GM21576 (cell line): ENCODE measurements around the gene RILPL1.
"Not testable (repeated sequence)": the region's sequence is repeated elsewhere in the genome, so short reads cannot be mapped to it uniquely, and the experiment has no call there.

ENCODE experiments used
- ATAC-seq: cut with Tn5 transposase; IDR thresholded peaks from one replicate; pipeline ENCODE4 v1.9.1; 2021; ENCODE audit warnings: mild to moderate bottlenecking, moderate library complexity; ENCODE audit not compliant: unreplicated experiment

Gene RILPL1

DNA sequence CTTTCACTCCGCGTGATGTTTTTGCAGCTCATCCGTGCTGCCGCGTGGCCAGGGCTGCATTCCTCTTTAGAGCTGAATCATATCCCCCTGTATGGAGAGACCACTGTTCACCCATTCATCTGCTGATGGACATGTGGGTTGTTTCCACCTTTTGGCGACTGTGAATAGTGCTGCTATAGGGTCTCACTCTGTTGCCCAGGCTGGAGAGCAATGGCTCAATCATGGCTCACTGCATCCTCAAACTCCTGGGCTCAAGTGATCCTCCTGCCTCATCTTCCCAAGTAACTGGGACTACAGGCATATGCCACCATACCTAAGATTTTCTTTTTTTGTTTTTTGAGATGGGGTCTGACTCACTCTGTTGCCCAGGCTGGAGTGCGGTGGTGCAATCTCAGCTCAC lies 36.5 kb downstream of the RILPL1 start:
- ATAC-seq, result no peak

DNA sequence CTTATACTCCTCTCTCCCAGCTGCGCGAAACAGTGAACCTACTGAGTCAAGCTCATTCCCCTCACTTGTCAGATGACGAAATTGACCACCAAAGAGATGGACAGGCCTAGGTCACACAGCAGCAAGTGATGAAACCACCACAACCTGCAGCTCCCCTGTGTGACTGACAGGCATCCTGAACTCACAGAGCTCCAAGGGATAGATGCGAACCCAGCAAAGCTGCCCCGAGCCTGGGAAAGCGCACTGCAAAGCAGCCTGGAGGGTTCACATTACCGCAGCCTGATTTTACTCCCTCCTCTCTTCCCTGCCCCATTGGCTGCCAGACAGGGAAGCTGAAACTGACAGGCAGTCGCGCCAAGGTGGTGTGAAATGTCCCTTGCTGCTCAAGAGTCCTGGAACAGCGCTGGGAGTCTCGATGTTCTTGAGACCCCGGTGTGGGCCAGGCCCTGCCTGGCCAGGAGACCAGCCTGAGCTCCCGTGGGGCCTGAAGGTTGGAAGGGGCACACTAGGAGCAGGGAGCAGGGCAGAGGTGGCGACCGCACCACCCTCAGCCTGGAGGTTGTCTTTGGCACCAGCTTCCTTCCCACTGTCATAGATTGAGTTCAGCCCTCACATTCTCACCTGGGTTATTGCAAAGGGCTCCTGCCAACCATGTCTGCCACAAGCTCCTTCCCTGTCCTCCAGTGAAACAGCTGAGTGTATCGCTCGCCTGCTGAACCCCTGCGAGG lies 39.2 kb downstream of the RILPL1 start:
- ATAC-seq, result no peak

DNA sequence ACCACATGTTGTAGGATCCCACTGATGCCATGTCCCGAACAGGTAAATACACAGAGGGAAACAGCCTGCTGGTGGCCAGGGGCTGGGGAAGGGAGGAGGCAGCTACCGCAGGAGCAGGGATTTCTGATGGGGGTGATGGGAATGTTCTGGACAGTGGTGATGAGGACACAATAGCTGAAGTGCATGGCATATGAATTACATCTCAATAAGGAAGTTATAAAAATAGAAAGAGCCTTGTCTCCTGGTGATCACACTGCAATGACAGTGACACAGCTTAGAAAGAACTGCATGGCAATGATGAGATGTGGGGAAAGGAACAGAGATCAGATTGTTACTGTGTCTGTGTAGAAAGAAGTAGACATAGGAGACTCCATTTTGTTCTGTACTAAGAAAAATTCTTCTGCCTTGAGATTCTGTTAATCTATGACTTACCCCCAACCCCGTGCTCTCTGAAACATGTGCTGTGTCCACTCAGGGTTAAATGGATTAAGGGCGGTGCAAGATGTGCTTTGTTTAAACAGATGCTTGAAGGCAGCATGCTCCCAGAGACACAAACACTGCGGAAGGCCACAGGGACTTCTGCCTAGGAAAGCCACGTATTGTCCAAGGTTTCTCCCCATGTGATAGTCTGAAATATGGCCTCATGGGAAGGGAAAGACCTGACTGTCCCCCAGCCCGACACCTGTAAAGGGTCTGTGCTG lies 41.0 kb downstream of the RILPL1 start:
- ATAC-seq, result not testable (repeated sequence)

DNA sequence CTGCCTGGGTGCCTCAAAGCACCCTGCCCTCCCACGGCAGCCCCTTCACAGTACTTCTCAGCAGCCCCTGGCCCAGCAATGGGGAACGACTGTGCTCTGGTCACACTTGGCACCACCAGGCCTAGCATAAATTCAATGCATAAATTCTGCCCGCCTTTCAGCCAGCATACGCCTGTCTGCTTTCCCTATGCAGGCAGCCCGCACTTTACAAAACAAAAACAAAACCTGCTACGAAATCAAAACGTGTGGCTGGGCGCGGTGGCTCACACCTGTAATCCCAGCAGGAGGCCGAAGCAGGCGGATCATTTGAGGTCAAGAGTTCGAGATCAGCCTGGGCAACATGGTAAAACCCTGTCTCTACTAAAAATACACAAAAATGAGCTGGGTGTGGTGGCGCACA lies 42.0 kb downstream of the RILPL1 start:
- no peak for ATAC-seq

DNA sequence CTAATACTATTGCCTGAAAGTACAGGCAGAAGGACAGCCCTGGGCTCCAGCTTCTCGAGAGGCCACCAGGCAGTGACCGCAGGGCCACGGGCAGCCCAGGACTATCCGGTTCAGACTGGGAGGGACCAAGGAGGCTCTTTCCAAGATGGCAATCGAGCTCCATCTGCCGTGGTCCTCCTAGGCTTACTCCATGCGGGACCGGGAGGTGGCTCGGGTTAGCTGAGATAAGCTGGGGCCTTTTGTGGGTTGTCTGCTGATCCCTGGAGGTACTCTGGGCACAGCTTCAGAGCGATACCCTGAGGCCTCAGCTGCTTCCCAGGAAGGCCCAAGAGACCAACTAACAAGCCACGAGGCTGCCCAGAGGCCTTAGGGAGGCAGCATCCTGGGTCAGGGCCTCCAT lies 42.5 kb downstream of the RILPL1 start:
- no peak for ATAC-seq

DNA sequence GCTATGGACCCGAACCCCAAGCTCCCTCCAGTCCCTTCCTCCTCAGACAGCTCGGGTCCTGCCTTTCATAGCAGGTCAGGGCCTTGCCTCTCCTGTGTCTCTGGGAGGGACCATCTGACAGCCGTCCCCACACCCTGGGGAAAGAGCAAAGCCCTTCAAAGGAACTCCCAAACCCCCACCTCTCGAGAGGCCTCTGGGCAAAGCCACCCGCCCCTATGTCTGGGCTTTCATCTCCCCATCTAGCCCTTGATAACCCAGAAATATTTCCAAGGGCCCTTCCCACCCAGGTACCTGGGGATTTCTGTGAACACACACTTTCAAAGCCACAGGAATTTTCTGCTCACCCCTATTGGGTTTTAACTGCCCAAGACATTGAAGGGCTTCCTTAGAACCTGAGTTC lies 43.4 kb downstream of the RILPL1 start:
- ATAC-seq, result no peak

DNA sequence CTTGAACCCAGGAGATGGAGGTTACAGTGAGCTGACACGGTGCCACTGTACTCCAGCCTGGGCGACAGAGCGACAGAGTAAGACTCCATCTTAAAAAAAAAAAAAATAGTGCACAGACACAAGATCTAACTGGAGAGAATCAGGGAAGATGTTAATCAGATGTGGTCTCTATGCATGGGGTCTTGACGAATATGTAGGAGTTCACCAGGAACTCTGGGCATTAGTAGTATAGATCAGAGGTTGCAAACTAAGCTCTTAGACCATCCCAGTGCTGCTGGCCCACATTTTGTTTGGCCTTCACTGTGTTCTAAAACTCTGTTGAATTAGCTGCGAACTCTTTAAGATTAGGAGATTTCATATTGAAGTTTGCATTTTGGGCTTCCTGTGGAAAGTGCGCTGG lies 43.9 kb downstream of the RILPL1 start:
- no peak for ATAC-seq

DNA sequence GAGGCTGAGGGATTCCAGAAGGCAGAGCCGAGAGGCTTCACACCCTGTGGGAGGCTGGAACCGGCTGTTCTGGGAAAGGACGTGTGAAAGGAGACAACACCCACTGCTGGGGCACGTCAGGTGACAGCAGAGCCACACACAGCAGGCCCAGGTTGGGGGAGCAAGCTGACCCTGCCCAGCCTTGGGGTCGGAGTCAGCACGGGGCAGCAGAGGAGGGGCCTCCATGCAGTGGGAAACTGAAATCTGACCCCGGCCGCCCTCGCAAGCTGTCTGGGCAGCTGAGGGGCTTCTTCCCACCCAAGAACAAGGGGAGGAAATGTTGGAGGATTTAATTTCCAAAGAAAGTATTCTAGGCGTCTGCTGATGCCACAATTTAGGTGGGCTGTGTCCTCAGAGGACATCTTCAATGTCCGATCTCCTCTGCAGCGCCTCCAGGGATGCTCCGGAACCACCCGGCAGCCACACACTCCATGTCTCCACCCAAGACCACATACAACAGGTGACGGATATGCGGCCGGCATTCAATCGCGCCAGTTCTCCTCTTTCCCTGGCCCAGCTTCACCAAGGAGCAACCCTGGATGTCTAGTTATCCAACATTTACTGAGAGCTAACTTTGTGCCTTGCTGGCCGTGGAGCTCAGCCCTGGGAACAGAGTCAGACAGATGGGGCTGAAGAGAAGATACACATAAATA lies 44.8 kb downstream of the RILPL1 start:
- ATAC-seq, result no peak

DNA sequence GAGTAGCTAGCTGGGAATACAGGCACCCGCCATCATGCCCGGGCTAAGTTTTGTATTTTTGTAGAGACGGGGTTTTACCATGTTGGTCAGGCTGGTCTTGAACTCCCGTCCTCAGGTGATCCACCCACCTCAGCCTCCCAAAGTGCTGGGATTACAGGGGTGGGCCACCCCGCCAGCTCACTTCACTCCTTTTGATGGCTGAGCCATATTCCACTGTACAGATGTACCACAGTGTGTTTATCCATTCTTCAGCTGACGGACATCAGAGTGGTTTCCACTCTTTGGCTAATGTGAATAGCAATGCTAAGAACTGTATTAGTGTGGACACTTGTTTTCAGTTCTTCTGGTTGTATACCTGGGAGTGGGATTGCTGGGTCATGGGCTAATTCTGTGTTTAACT lies 46.1 kb downstream of the RILPL1 start:
- no peak for ATAC-seq

DNA sequence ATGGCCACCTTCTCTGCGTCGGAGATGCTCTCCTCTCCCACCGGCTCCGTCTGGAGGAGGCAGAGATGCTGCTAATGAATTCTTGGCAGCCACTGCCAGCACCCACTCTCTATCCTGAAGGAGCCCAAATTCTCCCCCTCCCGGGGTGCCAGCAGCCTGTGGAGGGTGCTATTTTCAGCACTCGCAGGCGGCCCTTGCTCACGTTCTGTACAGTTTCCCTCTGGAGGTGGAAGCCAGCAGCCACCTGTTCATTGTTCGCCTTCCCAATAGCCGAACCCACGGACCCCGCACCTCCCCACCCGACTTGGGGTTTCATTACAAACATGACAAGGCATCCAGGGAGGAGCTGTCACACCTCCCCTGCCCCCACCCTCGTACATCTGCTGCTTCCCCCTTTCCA lies 47.8 kb downstream of the RILPL1 start:
- no peak for ATAC-seq

DNA sequence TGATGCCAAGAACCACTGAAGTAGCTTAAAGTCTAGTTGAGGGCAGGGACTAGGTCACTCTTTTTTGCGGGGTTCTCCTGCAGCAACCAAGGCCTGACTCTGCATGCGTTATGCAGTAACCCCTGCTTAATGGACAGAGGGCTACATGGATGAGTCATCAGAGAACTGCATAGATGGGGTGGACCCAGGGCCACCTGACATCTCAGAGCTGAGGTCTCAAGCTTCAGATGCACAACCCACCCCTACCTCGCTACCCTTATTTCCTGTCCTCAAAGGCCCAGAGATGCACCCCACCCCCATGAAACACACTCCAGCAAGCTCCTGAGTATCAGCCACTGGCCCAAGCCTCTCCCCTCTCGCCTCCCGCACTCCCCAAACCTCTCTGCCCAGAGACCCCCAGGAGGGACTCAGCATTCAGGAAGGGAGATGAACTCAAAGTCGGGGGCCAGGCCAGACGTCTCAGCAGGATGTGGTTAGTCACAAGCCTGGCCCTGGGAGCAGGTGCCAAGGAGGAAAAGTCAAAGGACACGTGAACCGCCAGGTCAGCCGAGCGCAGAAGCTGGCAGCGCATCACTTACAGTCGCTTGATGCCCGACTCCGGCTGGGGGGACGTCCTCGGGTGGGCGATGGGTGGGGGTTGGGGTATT lies 49.8 kb downstream of the RILPL1 start:
- ATAC-seq, result no peak

DNA sequence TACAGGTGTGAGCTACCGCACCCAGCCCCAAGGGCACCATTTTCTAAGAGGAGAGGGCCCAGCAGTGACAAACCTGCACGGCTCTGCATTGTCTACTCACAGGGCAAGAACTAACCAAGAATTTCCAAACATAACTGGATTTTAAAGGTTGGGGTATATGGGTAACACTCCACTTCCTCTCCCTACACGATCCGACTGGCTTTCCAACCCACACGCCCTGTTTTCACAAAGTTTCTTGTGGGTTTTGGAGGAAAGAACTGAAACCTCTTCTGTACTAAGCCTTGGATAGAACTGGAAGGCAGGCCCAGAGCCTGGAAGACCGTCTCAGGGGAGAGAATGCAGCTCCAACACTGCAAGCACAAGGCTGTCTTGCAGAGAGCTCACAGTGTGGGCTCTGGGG lies 50.6 kb downstream of the RILPL1 start:
- no peak for ATAC-seq

DNA sequence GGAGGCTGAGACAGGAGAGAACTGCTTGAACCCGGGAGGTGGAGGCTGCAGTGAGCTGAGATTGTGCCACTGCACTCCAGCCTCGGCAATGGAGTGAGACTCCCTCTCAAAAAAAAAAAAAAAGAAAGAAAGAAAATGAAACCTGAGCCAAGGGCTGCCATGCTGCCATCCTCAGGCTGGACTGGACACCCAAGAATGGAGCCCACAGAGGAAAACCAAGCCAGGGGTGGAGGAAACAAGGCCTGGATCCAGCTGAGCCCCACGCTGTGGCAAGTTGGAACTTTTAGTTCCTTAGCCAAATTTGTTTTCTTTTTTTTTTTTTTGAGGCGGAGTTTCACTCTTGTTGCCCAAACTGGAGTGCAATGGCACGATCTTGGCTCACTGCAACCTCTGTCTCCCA lies 52.3 kb downstream of the RILPL1 start:
- not testable (repeated sequence) for ATAC-seq

DNA sequence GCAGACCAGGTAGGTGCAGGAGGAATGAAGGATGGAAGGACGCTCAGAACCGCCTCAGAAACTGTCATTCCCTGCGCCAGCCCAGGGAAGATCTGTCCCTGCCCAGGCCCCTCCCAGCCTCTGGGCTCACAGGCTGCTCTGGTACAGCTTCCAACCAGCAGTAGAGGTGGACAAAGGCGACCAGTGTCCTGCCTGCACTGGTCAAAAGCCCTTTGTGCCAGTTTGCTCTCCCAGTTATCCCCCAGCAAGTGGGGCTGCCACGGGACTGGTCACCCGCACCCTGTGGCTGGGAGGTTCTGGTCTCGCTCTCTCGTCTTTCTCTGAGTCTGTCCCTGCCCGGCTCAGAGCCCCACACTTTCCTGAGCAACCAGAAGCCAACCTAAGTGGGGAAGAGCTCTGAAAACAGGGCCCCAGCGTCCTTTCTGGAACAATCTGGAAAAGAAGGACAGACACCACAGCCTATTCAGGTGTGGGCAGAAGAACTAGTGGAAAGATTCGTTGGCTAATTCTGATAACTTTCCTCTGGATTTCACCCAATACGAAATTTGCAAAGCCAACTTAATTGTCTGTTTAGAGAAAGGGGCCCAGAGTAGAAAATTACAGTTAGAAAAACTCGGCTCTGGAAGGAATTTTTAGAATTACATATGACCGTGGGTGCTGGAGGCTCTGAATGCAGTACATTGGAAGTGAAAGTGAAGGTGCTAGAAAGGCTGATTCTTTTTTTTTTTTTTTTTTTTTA lies 53.9 kb downstream of the RILPL1 start:
- ATAC-seq, result no peak

DNA sequence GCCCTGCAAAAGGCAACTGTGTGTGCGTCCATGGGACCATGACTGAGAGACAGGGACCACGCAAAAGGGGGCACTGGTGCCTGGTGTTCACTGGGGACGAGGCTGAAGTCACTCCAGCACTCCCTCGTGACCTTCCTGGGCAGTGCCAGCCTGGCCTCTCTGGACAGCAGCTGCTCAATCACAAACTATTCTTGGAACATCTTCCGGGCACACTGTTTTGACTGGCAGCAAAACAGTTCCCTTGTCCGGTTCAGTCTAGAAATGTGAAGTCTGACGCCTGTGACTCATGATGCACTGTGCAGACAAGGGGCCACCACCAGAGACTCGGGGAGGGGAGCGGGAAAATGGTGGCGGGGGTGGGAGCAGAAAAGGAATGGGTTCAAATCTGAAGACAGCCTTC lies 54.8 kb downstream of the RILPL1 start:
- no peak for ATAC-seq

DNA sequence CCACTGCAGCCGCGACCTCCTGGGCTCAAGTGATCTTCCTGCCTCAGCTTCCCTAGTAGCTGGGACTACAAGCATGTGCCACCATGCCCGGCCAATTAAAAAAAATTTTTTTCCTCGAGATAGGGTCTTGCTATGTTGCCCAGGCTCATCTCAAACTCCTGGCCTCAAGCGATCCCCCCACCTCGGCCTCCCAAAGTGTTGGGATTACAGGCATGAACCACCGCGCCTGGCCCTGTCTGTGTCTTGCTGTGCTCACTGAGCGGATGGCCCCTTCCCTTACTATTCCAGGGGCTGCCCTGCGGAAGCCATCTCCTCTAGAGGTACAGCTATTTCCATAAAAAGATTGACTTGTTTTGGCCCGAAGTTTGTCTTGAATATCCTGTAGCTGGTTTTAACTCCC lies 55.5 kb downstream of the RILPL1 start:
- ATAC-seq, result no peak

DNA sequence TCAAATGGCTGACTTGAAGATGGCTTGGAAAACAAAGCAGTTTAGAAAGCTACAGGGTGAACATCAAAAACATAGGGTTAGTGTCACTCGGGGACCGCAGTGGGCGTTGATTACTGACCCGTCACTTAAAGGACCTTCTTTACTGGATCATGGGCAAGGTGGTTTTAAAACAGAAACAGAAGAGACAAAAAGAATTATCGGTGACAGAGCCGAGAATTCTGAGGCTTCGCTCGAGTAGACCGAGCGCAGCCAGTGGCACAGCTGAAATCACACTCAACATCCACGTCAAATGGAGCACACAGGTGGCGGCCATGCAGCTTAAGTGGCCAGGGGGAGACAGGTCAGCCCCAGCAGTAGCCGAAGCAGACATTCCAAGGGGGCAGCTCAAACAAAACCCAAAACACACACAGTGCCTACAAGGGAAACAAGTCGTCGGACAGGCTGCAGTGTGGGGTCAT lies 58.2 kb downstream of the RILPL1 start:
- ATAC-seq, result no peak

DNA sequence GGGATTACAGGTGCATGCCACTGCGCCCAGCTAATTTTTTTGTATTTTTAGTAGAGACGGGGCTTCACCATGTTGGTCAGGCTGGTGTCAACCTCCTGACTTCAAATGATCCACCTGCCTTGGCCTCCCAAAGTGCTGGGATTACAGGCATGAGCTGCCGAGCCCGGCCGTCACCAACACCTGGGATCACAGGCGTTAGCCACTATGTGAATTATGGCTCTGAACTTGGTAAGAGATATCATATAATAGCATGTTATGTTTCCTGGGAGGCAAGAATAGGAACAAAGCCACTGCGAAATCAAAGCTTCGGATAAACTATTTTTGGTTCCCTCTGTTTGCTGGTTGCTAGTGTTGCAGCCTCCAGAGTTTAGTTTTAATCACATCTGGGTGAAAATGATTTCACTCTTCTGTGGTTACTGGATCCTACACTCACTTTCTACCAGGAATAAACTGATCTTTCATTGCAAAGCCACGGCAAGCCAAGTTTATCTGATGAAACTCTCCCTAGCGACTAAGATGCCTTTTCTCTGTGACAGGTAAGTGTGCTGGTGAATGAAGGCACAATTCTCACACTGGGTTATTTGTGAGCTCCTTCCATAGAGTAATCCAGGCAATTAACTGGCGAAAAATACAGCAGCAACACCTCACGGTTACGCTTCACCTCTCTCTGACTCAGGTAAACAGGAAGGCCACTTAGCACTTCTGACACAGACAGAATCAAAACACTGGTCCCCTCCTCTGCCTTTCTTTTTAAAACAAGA lies 58.9 kb downstream of the RILPL1 start:
- ATAC-seq, result no peak

DNA sequence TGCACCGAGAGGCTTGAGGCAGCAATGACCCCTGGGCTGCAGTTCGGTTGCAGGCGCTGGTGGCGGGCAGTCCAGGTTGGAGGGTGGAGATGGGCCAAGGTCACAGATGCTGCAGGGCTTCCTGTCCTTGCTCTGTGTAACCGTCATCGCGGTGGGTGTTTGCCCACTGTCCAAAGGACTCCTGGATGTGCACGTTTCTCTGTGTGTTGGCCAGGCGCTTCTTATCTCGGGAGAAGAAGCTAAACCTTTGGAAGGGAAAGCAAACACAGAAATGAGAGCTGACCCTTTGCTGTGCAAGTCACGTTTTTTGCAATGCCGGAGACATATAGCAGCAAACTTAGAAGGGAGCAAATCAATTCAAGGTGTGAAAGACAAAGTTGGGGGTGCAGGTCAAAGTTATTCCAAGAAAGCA lies 61.1 kb downstream of the RILPL1 start:
- no peak for ATAC-seq
